Astrocyte (in vitro differentiated cells and primary cell): Measurements from ENCODE around the gene LRRC8D. TPM values are rescaled to one million over a fixed set of nuclear protein-coding genes. Genes with fewer than 3 reads are reported as not detected.

Experiments
- DNase-seq: peaks from one replicate; pipeline ENCODE4 v3.0.0-alpha.2; 2010; ENCODE audit warnings: low read depth
- FAIRE-seq: peaks from 2 replicates; lab custom pipeline; 2011; peaks lifted over from hg19 to GRCh38; lab: Jason Lieb, UNC
- H2AFZ ChIP-seq: 2 replicates; pipeline ENCODE4 v1.6.0; 2012; ENCODE audit warnings: low read depth, low read length, inconsistent platforms
- H3K27ac ChIP-seq: 2 replicates; pipeline ENCODE4 v1.5.1; 2011; ENCODE audit warnings: low read depth, low read length, inconsistent platforms
- H3K27me3 ChIP-seq: 2 replicates; pipeline ENCODE4 v1.6.0; 2011; ENCODE audit warnings: low read length, inconsistent platforms; ENCODE audit not compliant: insufficient read depth
- H3K36me3 ChIP-seq: 2 replicates; pipeline ENCODE4 v1.5.1; 2011; ENCODE audit warnings: low read length, inconsistent platforms; ENCODE audit not compliant: insufficient read depth
- H3K4me1 ChIP-seq: 2 replicates; pipeline ENCODE4 v1.5.1; 2011; ENCODE audit warnings: low read length, inconsistent platforms; ENCODE audit not compliant: insufficient read depth
- H3K4me2 ChIP-seq: 2 replicates; pipeline ENCODE4 v1.6.0; 2012; ENCODE audit warnings: low read length, inconsistent platforms
- H3K4me3 ChIP-seq: 2 replicates; pipeline ENCODE4 v1.5.1; 2011; ENCODE audit warnings: low read depth, mild to moderate bottlenecking, low read length, inconsistent platforms; ENCODE audit not compliant: insufficient read depth
- H3K79me2 ChIP-seq: 2 replicates; pipeline ENCODE4 v1.6.0; 2012; ENCODE audit warnings: mild to moderate bottlenecking, low read length, inconsistent platforms; ENCODE audit not compliant: insufficient read depth
- H3K9ac ChIP-seq: 2 replicates; pipeline ENCODE4 v1.6.0; 2012; ENCODE audit warnings: mild to moderate bottlenecking, low read length, inconsistent platforms
- H3K9me3 ChIP-seq: 2 replicates; pipeline ENCODE4 v1.5.1; 2012; ENCODE audit warnings: low read depth, mild to moderate bottlenecking, low read length, inconsistent platforms; ENCODE audit not compliant: insufficient read depth
- H4K20me1 ChIP-seq: 2 replicates; pipeline ENCODE4 v1.6.0; 2012; ENCODE audit warnings: low read length, inconsistent platforms; ENCODE audit not compliant: insufficient read depth
- H3K27ac Mint-ChIP-seq: one replicate; pipeline ENCODE4 v1.8.0; 2021; ENCODE audit warnings: mild to moderate bottlenecking, mixed read lengths; ENCODE audit not compliant: unreplicated experiment
- H3K27me3 Mint-ChIP-seq: one replicate; pipeline ENCODE4 v1.8.0; 2021; ENCODE audit warnings: low read depth, mixed read lengths; ENCODE audit not compliant: unreplicated experiment
- H3K36me3 Mint-ChIP-seq: one replicate; pipeline ENCODE4 v1.8.0; 2021; ENCODE audit warnings: low read depth, mixed read lengths; ENCODE audit not compliant: unreplicated experiment
- H3K4me1 Mint-ChIP-seq: one replicate; pipeline ENCODE4 v1.8.0; 2021; ENCODE audit warnings: low read depth, mixed read lengths; ENCODE audit not compliant: unreplicated experiment
- H3K4me3 Mint-ChIP-seq: one replicate; pipeline ENCODE4 v1.8.0; 2021; ENCODE audit warnings: mild to moderate bottlenecking, moderate library complexity, mixed read lengths; ENCODE audit not compliant: unreplicated experiment
- H3K9me3 Mint-ChIP-seq: one replicate; pipeline ENCODE4 v1.8.0; 2021; ENCODE audit warnings: mild to moderate bottlenecking, mixed read lengths; ENCODE audit not compliant: unreplicated experiment
- CTCF ChIP-seq: IDR thresholded peaks from 2 replicates; pipeline ENCODE4 v1.5.1; 2011; ENCODE audit warnings: low read depth, mild to moderate bottlenecking, inconsistent platforms, low read length, moderate library complexity; ENCODE audit not compliant: insufficient read depth
- EZH2 ChIP-seq: IDR thresholded peaks from 2 replicates; pipeline ENCODE4 v1.6.1; 2012; ENCODE audit warnings: mild to moderate bottlenecking, low read length, inconsistent platforms; ENCODE audit not compliant: insufficient read depth
- total RNA-seq: library from RNA; stranded (reverse); gene quantifications from 2 replicates; pipeline ENCODE4 v1.2.1, GENCODE V29; 2021

Gene LRRC8D
- total RNA-seq, 1 donor from 2014 or later = 36.9 TPM

GRCh38 chr1:89936694-89937093 lies 115.9 kb downstream of the LRRC8D start:
- Histone ChIP-seq H3K79me2 (no peaks in the 10 kb centered on the region), H2AFZ (no peak overlapping the region), H3K4me2 (no peak overlapping the region), H3K9me3 (no peaks in the 10 kb centered on the region), H3K4me1 (peaks cover 6% of the 10 kb centered on the region), H3K4me3 (no peak overlapping the region), H3K27ac (no peak overlapping the region), H4K20me1 (no peaks in the 10 kb centered on the region), H3K36me3 (no peaks in the 10 kb centered on the region), H3K9ac (no peak overlapping the region), H3K27me3 (no peaks in the 10 kb centered on the region)
- FAIRE-seq (no peak), DNase-seq (no peak)
- no peak overlapping the region for H3K4me3 Mint-ChIP-seq
- H3K36me3 Mint-ChIP-seq = peaks cover 18% of the 10 kb centered on the region
- H3K4me1 Mint-ChIP-seq = peaks cover 19% of the 10 kb centered on the region
- TF ChIP-seq EZH2 = no peak
- H3K27me3 Mint-ChIP-seq = no peaks in the 10 kb centered on the region
- H3K9me3 Mint-ChIP-seq = no peaks in the 10 kb centered on the region
- no peak overlapping the region for H3K27ac Mint-ChIP-seq

- H3K9ac ChIP-seq = no peak overlapping the region
- H3K36me3 Mint-ChIP-seq = peaks cover 7% of the 10 kb centered on the region
- DNase-seq = peak; percentile 67
- peaks cover 21% of the 10 kb centered on the region for H3K4me1 Mint-ChIP-seq
- no peaks in the 10 kb centered on the region for H3K27me3 ChIP-seq
- no peak overlapping the region for H3K27ac ChIP-seq
- TF ChIP-seq CTCF = no peak
- TF ChIP-seq EZH2 = no peak
- FAIRE-seq = no peak
- no peak overlapping the region for H3K4me3 Mint-ChIP-seq
- peaks cover 6% of the 10 kb centered on the region for H3K4me1 ChIP-seq
- no peaks in the 10 kb centered on the region for H3K27me3 Mint-ChIP-seq
- no peaks in the 10 kb centered on the region for H3K9me3 Mint-ChIP-seq
- no peaks in the 10 kb centered on the region for H4K20me1 ChIP-seq
- H2AFZ ChIP-seq = no peak overlapping the region
- H3K27ac Mint-ChIP-seq = peak overlapping the region; percentile 89
- H3K36me3 ChIP-seq = no peaks in the 10 kb centered on the region
- no peaks in the 10 kb centered on the region for H3K9me3 ChIP-seq
- peak overlapping the region; percentile 14 for H3K4me2 ChIP-seq
- no peaks in the 10 kb centered on the region for H3K79me2 ChIP-seq
- H3K4me3 ChIP-seq = no peak overlapping the region
These were observed 117.6 kb downstream of the LRRC8D start for GRCh38 chr1:89938171-89939055.

DNA sequence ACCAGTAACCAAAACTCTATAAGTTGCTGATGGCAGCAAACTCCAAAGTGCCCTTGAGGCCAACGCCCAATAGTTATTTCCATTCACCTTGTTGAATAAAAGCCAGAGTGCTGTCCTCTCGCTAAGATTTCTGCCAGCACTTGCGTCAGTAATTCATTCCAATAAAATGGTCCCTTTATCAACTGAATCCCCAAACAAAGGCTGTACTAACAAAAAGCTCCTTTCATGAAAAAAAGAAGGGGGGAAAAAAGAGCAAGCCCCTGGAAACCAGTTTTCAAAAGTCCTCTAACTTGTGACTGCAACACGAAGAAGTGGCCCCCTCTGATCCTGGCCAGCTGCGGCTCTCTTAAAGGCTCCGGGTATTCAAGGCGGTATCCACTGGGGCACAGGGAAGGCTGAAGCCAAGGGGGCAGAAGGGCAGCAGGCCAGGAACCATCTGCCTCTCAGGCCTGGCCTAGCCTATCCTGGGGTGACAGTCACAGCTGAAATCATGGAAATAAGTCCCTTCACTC lies 118.3 kb downstream of the LRRC8D start:
- Histone ChIP-seq H3K27me3 (no peaks in the 10 kb centered on the region), H3K4me3 (no peak overlapping the region), H3K4me2 (no peak overlapping the region), H4K20me1 (no peaks in the 10 kb centered on the region), H3K9me3 (no peaks in the 10 kb centered on the region), H2AFZ (no peak overlapping the region), H3K4me1 (peaks cover 6% of the 10 kb centered on the region), H3K9ac (no peak overlapping the region), H3K27ac (no peak overlapping the region), H3K79me2 (no peaks in the 10 kb centered on the region), H3K36me3 (no peaks in the 10 kb centered on the region)
- peak overlapping the region; percentile 89 for H3K27ac Mint-ChIP-seq
- TF ChIP-seq CTCF (no peak), EZH2 (no peak)
- H3K4me3 Mint-ChIP-seq = no peak overlapping the region
- DNase-seq (no peak), FAIRE-seq (no peak)
- H3K4me1 Mint-ChIP-seq = peaks cover 21% of the 10 kb centered on the region
- H3K36me3 Mint-ChIP-seq = peaks cover 2% of the 10 kb centered on the region
- no peaks in the 10 kb centered on the region for H3K9me3 Mint-ChIP-seq
- H3K27me3 Mint-ChIP-seq = no peaks in the 10 kb centered on the region
